ENCODE data around the gene RIPPLY2. TPM values are rescaled to one million over a fixed set of nuclear protein-coding genes. Genes with fewer than 3 reads are reported as not detected.
A peak's percentile ranks its signal among the peaks of the same experiment; 100 is the strongest.

RIPPLY2 gene
- total and polyA plus RNA-seq, 4 donors = not detected

- H3K9me3 ChIP-seq (ENCODE audit: control insufficient read depth in 4 of 4, low read length in 3 of 4) = no peaks in the 10 kb centered on the region
- TF ChIP-seq FOXA1 (IDR thresholded peaks at IDR 0.05) = no peak
- TF ChIP-seq JUND (IDR thresholded peaks at IDR 0.05) = no peak
- TF ChIP-seq REST (IDR thresholded peaks at IDR 0.05) = no peak
- TF ChIP-seq GABPA (IDR thresholded peaks at IDR 0.05 in 1 of 2, conservative IDR thresholded peaks at IDR 0.05 in 1 of 2) = no peak
- no peak for TF ChIP-seq RAD21 (IDR thresholded peaks at IDR 0.05)
- TF ChIP-seq FOXA2 (IDR thresholded peaks at IDR 0.05) = no peak
- no peak for TF ChIP-seq NR2F2 (IDR thresholded peaks at IDR 0.05)
- TF ChIP-seq MAX (IDR thresholded peaks at IDR 0.05) = no peak
- no peak for TF ChIP-seq CTCF (IDR thresholded peaks at IDR 0.05; ENCODE audit: low read depth, low read length, missing input control)
- TF ChIP-seq EGR1 (IDR thresholded peaks at IDR 0.05; ENCODE audit: low read depth in 2 of 2) = no peak
- TF ChIP-seq YY1 (IDR thresholded peaks at IDR 0.05) = no peak
- no peak for TF ChIP-seq SP1 (IDR thresholded peaks at IDR 0.05)
- no peak for TF ChIP-seq HNF4A (conservative IDR thresholded peaks at IDR 0.05)
- no peak for TF ChIP-seq ATF3 (IDR thresholded peaks at IDR 0.05)
- TF ChIP-seq TAF1 (conservative IDR thresholded peaks at IDR 0.05) = no peak
- H3K4me3 ChIP-seq (ENCODE audit: low read depth in 1 of 3, low read length in 3 of 3) = no peak overlapping the region
- H3K36me3 ChIP-seq (ENCODE audit: control insufficient read depth in 4 of 4, insufficient read depth in 3 of 4, low read depth in 1 of 4, low read length in 3 of 4) = no peaks in the 10 kb centered on the region
- 93% methylated on average over 1 of the region's 1 CpG for WGBS
- no peaks in the 10 kb centered on the region for H3K4me1 ChIP-seq (ENCODE audit: control insufficient read depth in 4 of 4, insufficient read depth in 4 of 4, low read length in 3 of 4)
- no peak overlapping the region for H3K9ac ChIP-seq (ENCODE audit: low read depth in 1 of 2, low read length in 2 of 2)
- H3K27ac ChIP-seq (ENCODE audit: low read depth in 1 of 2, low read length in 2 of 2) = no peak overlapping the region
- H3K27me3 ChIP-seq (ENCODE audit: control insufficient read depth in 4 of 4, insufficient read depth in 4 of 4, low read length in 3 of 4) = no peaks in the 10 kb centered on the region
- DNase-seq (ENCODE audit: low spot score) = no peak
These were observed 48.5 kb downstream of the RIPPLY2 start for GRCh38 chr6:83901624-83902023.

- H3K27ac ChIP-seq (ENCODE audit: low read depth in 1 of 2, low read length in 2 of 2) = no peak overlapping the region
- H3K36me3 ChIP-seq (ENCODE audit: control insufficient read depth in 4 of 4, insufficient read depth in 3 of 4, low read depth in 1 of 4, low read length in 3 of 4) = no peaks in the 10 kb centered on the region
- no peaks in the 10 kb centered on the region for H3K27me3 ChIP-seq (ENCODE audit: control insufficient read depth in 4 of 4, insufficient read depth in 4 of 4, low read length in 3 of 4)
- 54% methylated on average over 4 of the region's 4 CpGs for WGBS
- no peak overlapping the region for H3K4me3 ChIP-seq (ENCODE audit: low read depth in 1 of 3, low read length in 3 of 3)
- no peaks in the 10 kb centered on the region for H3K4me1 ChIP-seq (ENCODE audit: control insufficient read depth in 4 of 4, insufficient read depth in 4 of 4, low read length in 3 of 4)
- no peak overlapping the region for H3K9ac ChIP-seq (ENCODE audit: low read depth in 1 of 2, low read length in 2 of 2)
- no peaks in the 10 kb centered on the region for H3K9me3 ChIP-seq (ENCODE audit: control insufficient read depth in 4 of 4, low read length in 3 of 4)
- no peak for DNase-seq (ENCODE audit: low spot score)
- no peak for TF ChIP-seq CTCF (IDR thresholded peaks at IDR 0.05; ENCODE audit: low read depth, low read length, missing input control)
- TF ChIP-seq EGR1 (IDR thresholded peaks at IDR 0.05; ENCODE audit: low read depth in 2 of 2) = no peak
- peak; percentile 62 for TF ChIP-seq HNF4G (IDR thresholded peaks at IDR 0.05)
- no peak for TF ChIP-seq NR2F2 (IDR thresholded peaks at IDR 0.05)
- no peak for TF ChIP-seq TAF1 (conservative IDR thresholded peaks at IDR 0.05)
- no peak for TF ChIP-seq MAX (IDR thresholded peaks at IDR 0.05)
- TF ChIP-seq JUND (IDR thresholded peaks at IDR 0.05) = no peak
- TF ChIP-seq ZBTB33 (IDR thresholded peaks at IDR 0.05) = no peak
- peak; percentile 68 for TF ChIP-seq SP1 (IDR thresholded peaks at IDR 0.05)
- TF ChIP-seq REST (IDR thresholded peaks at IDR 0.05) = no peak
- TF ChIP-seq YY1 (IDR thresholded peaks at IDR 0.05) = peak; percentile 51
- TF ChIP-seq HNF4A (conservative IDR thresholded peaks at IDR 0.05) = peak; percentile 85 to 93
- no peak for TF ChIP-seq FOXA2 (IDR thresholded peaks at IDR 0.05)
- no peak for TF ChIP-seq RAD21 (IDR thresholded peaks at IDR 0.05)
These were observed 51.2 kb downstream of the RIPPLY2 start for GRCh38 chr6:83904395-83904794.

Data from liver (tissue), 9 donors.